Retinal pigment epithelial cell (primary cell): Measurements from ENCODE around the gene PCDHB6.
"Not testable (repeated sequence)": the region's sequence is repeated elsewhere in the genome, so short reads cannot be mapped to it uniquely, and the experiment has no call there.

Experiments used
- DNase-seq: peaks from one replicate; pipeline ENCODE4 v3.0.0-alpha.2; 2010; ENCODE audit warnings: low read depth
- H3K4me3 ChIP-seq: 2 replicates; pipeline ENCODE4 v1.5.1; 2011; ENCODE audit warnings: mild to moderate bottlenecking, low read length, control low read depth, moderate library complexity
- CTCF ChIP-seq: conservative IDR thresholded peaks from 2 replicates; pipeline ENCODE4 v1.5.1; 2011; ENCODE audit warnings: low read depth, low read length, control low read depth, inconsistent platforms

PCDHB6 gene

GRCh38 chr5:141150993-141151325 is 1.1 kb downstream of the PCDHB6 start:
- no peak overlapping the region for H3K4me3 ChIP-seq
- no peak for TF ChIP-seq CTCF
- no peak for DNase-seq

GRCh38 chr5:141151632-141152031 is 1.8 kb downstream of the PCDHB6 start:
- H3K4me3 ChIP-seq, DNase-seq: not testable (repeated sequence)

DNA sequence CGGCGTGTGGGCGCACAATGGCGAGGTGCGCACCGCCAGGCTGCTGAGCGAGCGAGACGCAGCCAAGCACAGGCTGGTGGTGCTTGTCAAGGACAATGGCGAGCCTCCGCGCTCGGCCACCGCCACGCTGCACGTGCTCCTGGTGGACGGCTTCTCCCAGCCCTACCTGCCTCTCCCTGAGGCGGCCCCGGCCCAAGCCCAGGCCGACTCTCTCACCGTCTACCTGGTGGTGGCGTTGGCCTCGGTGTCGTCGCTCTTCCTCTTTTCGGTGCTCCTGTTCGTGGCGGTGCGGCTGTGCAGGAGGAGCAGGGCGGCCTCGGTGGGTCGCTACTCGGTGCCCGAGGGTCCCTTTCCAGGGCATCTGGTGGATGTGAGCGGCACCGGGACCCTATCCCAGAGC is 2.2 kb downstream of the PCDHB6 start:
- H3K4me3 ChIP-seq, DNase-seq: not testable (repeated sequence)

- H3K4me3 ChIP-seq, result no peak overlapping the region
- no peak for DNase-seq
- no peak for TF ChIP-seq CTCF
Observed at GRCh38 chr5:141155540-141156374, 5.9 kb downstream of the PCDHB6 start.

DNA sequence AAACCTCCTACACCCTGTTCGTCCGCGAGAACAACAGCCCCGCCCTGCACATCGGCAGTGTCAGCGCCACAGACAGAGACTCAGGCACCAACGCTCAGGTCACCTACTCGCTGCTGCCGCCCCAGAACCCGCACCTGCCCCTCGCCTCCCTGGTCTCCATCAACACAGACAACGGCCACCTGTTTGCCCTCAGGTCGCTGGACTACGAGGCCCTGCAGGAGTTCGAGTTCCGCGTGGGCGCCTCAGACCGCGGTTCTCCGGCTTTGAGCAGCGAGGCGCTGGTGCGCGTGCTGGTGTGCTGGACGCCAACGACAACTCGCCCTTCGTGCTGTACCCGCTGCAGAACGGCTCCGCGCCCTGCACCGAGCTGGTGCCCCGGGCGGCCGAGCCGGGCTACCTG is 7.5 kb downstream of the PCDHB6 start:
- not testable (repeated sequence) for DNase-seq, H3K4me3 ChIP-seq

- not testable (repeated sequence) for DNase-seq, H3K4me3 ChIP-seq
Observed at GRCh38 chr5:141157901-141158300, 8.0 kb downstream of the PCDHB6 start.

DNA sequence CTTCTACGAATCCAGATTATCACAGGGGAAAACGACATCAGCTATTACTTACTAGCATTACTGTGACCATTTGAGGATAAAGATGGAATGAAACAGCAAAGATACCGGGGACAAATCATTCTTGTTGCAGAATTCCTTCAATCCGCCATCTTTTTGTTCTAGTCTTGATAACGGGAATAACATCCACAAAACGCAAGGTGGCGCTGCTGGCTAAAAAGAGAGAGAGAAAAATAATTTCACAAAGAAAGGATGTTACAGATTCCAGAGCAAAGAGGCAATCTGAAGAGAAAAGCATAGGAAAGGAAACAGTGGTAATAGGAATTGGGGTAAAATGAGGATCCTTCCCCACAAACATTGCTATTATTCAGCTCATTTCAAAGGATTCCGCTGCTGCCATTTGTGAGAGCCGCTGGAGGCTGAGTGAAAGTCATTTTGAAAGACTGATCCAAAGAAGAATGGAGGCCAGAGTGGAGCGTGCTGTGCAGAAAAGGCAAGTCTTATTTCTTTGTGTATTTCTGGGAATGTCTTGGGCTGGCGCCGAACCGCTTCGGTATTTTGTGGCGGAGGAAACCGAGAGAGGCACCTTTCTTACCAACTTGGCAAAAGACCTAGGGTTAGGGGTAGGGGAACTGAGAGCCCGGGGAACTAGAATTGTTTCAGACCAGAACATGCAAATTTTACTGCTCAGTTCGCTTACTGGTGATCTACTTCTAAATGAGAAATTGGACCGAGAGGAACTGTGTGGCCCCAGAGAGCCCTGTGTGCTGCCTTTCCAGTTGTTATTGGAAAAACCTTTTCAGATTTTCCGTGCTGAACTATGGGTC is 22.7 kb downstream of the PCDHB6 start, which contains the start of gene PCDHB7:
TSS of gene PCDHB7 (plus strand) at position 264 of the 824 bp plus-strand sequence. CDS start at position 456, 192 bp downstream.
- TF ChIP-seq CTCF, result peak; percentile 38
- no peak for DNase-seq
- H3K4me3 ChIP-seq, result no peak within 1 kb of the TSS

GRCh38 chr5:141174291-141175104 is 24.6 kb downstream of the PCDHB6 start:
- not testable (repeated sequence) for H3K4me3 ChIP-seq

GRCh38 chr5:141175933-141176332 is 26.1 kb downstream of the PCDHB6 start:
- TF ChIP-seq CTCF, result no peak
- H3K4me3 ChIP-seq, result no peak overlapping the region
- no peak for DNase-seq

More at GRCh38 chr5:141174291-141175104, 24.6 kb downstream of the PCDHB6 start:
- not testable (repeated sequence) for DNase-seq

DNA sequence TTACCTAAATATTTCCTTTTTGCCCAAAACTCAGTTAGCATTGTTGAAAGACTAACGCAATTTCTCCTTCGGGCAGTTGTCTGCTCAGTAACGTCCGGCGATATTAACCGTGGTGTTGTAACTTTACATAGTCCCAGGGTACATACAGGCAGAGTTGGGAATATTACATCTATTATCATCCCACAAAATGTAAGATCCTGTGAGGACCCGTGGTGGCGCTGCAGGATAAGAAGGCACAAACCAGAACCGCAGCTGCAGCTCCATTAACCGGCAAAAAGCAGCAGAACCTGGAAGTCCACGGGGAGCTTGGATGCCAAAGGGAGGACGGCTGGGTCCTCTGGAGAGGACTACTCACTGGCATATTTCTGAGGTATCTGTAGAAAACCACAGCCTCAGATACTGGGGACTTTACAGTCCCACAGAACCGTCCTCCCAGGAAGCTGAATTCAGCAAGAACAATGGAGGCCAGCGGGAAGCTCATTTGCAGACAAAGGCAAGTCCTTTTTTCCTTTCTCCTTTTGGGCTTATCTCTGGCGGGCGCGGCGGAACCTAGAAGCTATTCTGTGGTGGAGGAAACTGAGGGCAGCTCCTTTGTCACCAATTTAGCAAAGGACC is 27.8 kb downstream of the PCDHB6 start, which contains the start of gene PCDHB8:
TSS of gene PCDHB8 (plus strand) at position 214 of the 615 bp plus-strand sequence. CDS start at position 459, 245 bp downstream.
- not testable (repeated sequence) for H3K4me3 ChIP-seq, DNase-seq

DNA sequence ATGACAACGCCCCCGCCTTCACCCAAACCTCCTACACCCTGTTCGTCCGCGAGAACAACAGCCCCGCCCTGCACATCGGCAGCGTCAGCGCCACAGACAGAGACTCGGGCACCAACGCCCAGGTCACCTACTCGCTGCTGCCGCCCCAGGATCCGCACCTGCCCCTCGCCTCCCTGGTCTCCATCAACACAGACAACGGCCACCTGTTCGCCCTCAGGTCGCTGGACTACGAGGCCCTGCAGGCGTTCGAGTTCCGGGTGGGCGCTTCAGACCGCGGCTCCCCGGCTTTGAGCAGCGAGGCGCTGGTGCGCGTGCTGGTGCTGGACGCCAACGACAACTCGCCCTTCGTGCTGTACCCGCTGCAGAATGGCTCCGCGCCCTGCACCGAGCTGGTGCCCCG is 29.5 kb downstream of the PCDHB6 start:
- H3K4me3 ChIP-seq, DNase-seq: not testable (repeated sequence)

DNA sequence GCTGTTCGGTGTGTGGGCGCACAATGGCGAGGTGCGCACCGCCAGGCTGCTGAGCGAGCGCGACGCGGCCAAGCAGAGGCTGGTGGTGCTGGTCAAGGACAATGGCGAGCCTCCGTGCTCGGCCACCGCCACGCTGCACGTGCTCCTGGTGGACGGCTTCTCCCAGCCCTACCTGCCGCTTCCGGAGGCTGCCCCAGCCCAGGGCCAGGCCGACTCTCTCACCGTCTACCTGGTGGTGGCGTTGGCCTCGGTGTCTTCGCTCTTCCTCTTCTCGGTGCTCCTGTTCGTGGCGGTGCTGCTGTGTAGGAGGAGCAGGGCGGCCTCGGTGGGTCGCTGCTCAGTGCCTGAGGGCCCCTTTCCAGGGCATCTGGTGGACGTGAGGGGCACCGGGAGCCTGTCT is 30.0 kb downstream of the PCDHB6 start:
- not testable (repeated sequence) for DNase-seq

More for the DNA sequence above, 30.0 kb downstream of the PCDHB6 start:
- H3K4me3 ChIP-seq, result not testable (repeated sequence)
